ENCODE results near the gene TMEM229B. TPM values are rescaled to one million over a fixed set of nuclear protein-coding genes. Genes with fewer than 3 reads are reported as not detected.

TMEM229B gene
- polyA plus RNA-seq, 1 of the 3 experiments (the other 2 are of a cell fraction): 0.16 TPM

DNA sequence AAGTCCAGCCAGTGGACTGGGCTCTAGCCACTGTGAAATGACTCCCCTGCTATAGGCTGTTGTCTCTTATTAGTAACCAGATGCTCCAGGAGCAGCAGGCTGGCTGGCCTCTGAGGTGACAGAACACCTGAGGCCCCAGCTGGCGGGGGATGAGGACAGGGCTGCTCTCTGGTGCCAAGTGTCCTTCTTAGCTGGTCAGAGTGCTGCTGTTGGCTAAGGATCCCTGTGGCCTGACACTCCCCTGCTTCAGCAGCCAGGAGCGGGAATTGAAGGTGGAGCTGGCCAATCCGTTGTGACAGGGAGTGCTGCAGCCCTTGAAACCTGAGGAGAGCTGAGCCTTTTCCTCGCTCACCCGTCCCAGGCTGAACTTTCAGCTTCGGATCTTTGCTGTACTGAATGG lies 30.7 kb downstream of the TMEM229B start:
- Histone ChIP-seq H2AFZ (ENCODE audit: low read depth) (no peak overlapping the region), H3K4me1 (ENCODE audit: control insufficient read depth in 1 of 2, insufficient read depth in 2 of 2, low read depth in 1 of 2, low read length in 1 of 2) (no peaks in the 10 kb centered on the region), H3F3A (replicated peaks; ENCODE audit: insufficient read depth) (no peaks in the 10 kb centered on the region)

More for the DNA sequence above, 30.7 kb downstream of the TMEM229B start:
- Histone ChIP-seq H3K9me2 (no peaks in the 10 kb centered on the region), H3K4me3 (ENCODE audit: low read depth in 2 of 2, low read length in 1 of 2) (no peak overlapping the region), H3K27me3 (ENCODE audit: insufficient read depth) (peaks cover 5% of the 10 kb centered on the region; the same call in 1 of the 2 replicates), H3K9me3 (no peaks in the 10 kb centered on the region), H3K36me3 (replicated peaks in 1 of 2; ENCODE audit: control insufficient read depth in 1 of 2, insufficient read depth in 2 of 2, low read length in 1 of 2) (no peaks in the 10 kb centered on the region), H3K9ac (no peak overlapping the region), H4K20me1 (ENCODE audit: insufficient read depth) (no peaks in the 10 kb centered on the region), H3K27ac (ENCODE audit: low read depth in 2 of 2, low read length in 1 of 2) (no peak overlapping the region), H3K4me2 (no peak overlapping the region), H3K79me2 (ENCODE audit: insufficient read depth) (no peaks in the 10 kb centered on the region)
- ChIA-PET CTCF (interaction anchor here (0.8 to 1.4 kb wide), 5 partner anchors 10 to 69 kb away, joined by 3 to 10 read pairs (median 3); no protein-coding TSS in a partner anchor), POLR2A (no interaction called here)
- TF ChIP-seq MEF2A (IDR thresholded peaks at IDR 0.05; ENCODE audit: borderline replicate concordance, low read depth) (no peak), FOXJ3 (CRISPR knock-in tag; IDR thresholded peaks at IDR 0.05) (no peak), SIN3A (IDR thresholded peaks at IDR 0.05; ENCODE audit: borderline replicate concordance, low read depth, low read length) (no peak), ZBTB33 (IDR thresholded peaks at IDR 0.05; ENCODE audit: borderline replicate concordance, low read depth) (no peak), RAD21 (IDR thresholded peaks at IDR 0.05; ENCODE audit: low read length) (no peak), TCF12 (IDR thresholded peaks at IDR 0.05) (no peak), SMC3 (IDR thresholded peaks at IDR 0.05; ENCODE audit: low read depth, low read length) (no peak), CHD2 (IDR thresholded peaks at IDR 0.05; ENCODE audit: low read length, partially characterized antibody) (no peak), PBX3 (IDR thresholded peaks at IDR 0.05) (no peak), RXRA (IDR thresholded peaks at IDR 0.05; ENCODE audit: borderline replicate concordance, low read depth) (no peak), NRF1 (IDR thresholded peaks at IDR 0.05; ENCODE audit: low read depth, low read length) (no peak), RCOR1 (IDR thresholded peaks at IDR 0.05; ENCODE audit: low read length) (no peak), RFX5 (IDR thresholded peaks at IDR 0.05; ENCODE audit: low read length) (no peak), YY1 (IDR thresholded peaks at IDR 0.05; ENCODE audit: low read depth) (no peak), EP300 (IDR thresholded peaks at IDR 0.05; ENCODE audit: borderline replicate concordance in 1 of 2, low read depth in 1 of 2, low read length in 1 of 2) (no peak), JUND (IDR thresholded peaks at IDR 0.05) (no peak), CTCF (IDR thresholded peaks at IDR 0.05) (no peak)
- TF ChIP-seq, protein P1, sequence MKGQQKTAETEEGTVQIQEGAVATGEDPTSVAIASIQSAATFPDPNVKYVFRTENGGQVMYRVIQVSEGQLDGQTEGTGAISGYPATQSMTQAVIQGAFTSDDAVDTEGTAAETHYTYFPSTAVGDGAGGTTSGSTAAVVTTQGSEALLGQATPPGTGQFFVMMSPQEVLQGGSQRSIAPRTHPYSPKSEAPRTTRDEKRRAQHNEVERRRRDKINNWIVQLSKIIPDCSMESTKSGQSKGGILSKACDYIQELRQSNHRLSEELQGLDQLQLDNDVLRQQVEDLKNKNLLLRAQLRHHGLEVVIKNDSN (IDR thresholded peaks at IDR 0.05; ENCODE audit: borderline replicate concordance, low read depth): no peak
- TF ChIP-seq, protein P2, sequence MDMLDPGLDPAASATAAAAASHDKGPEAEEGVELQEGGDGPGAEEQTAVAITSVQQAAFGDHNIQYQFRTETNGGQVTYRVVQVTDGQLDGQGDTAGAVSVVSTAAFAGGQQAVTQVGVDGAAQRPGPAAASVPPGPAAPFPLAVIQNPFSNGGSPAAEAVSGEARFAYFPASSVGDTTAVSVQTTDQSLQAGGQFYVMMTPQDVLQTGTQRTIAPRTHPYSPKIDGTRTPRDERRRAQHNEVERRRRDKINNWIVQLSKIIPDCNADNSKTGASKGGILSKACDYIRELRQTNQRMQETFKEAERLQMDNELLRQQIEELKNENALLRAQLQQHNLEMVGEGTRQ (IDR thresholded peaks at IDR 0.05; ENCODE audit: borderline replicate concordance, low read depth, low read length): no peak
- TF ChIP-seq, protein P3, sequence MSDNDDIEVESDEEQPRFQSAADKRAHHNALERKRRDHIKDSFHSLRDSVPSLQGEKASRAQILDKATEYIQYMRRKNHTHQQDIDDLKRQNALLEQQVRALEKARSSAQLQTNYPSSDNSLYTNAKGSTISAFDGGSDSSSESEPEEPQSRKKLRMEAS (IDR thresholded peaks at IDR 0.05; ENCODE audit: low read depth): no peak
- WGBS (ENCODE audit: low lambda C conversion rate): 64% methylated on average over 6 of the region's 6 CpGs
- no peak for DNase-seq

Data from SK-N-SH (cell line).